ENCODE measurements around the gene KIFBP. TPM values are rescaled to one million over a fixed set of nuclear protein-coding genes. Genes with fewer than 3 reads are reported as not detected.

Gene KIFBP
- total and polyA plus RNA-seq, 2 of the 13 experiments (the other 11 are each of a cell fraction or from before 2014, with no cell fraction given), result 13.0 to 21.9 TPM

- TF ChIP-seq GRHL1 (CRISPR knock-in tag; conservative IDR thresholded peaks at IDR 0.05), result no peak
- no peak for TF ChIP-seq REL (CRISPR knock-in tag; conservative IDR thresholded peaks at IDR 0.05)
- TF ChIP-seq ZFP1 (CRISPR knock-in tag; IDR thresholded peaks at IDR 0.05), result peak; percentile 48
- no peak for TF ChIP-seq BRCA1 (CRISPR knock-in tag; IDR thresholded peaks at IDR 0.05)
- TF ChIP-seq NR0B2 (CRISPR knock-in tag; IDR thresholded peaks at IDR 0.05), result peak; percentile 79; the same call in 1 of the 2 replicates
- peak; percentile 94 for TF ChIP-seq KMT2A (CRISPR knock-in tag; IDR thresholded peaks at IDR 0.05)
- peak; percentile 98 for TF ChIP-seq ZFX (CRISPR knock-in tag; IDR thresholded peaks at IDR 0.05; ENCODE audit: low read depth)
- TF ChIP-seq ZBTB14 (CRISPR knock-in tag; IDR thresholded peaks at IDR 0.05), result no peak
- no peak for TF ChIP-seq ZBTB4 (CRISPR knock-in tag; IDR thresholded peaks at IDR 0.05; ENCODE audit: borderline replicate concordance)
- TF ChIP-seq ZNF615 (CRISPR knock-in tag; IDR thresholded peaks at IDR 0.05; ENCODE audit: borderline replicate concordance), result peak; percentile 86; the same call in 1 of the 2 replicates
- no peak; the same call in 1 of the 2 replicates for TF ChIP-seq SNAPC2 (CRISPR knock-in tag; IDR thresholded peaks at IDR 0.05)
- no peak for TF ChIP-seq PITX1 (CRISPR knock-in tag; IDR thresholded peaks at IDR 0.05)
- 0 out of 2 replicates have a peak, but pooled peaks have one; percentile 32 for TF ChIP-seq TFE3 (CRISPR knock-in tag; IDR thresholded peaks at IDR 0.05)
- no peak for TF ChIP-seq ARNT (IDR thresholded peaks at IDR 0.05)
- no peak for TF ChIP-seq GTF2F1 (IDR thresholded peaks at IDR 0.05; ENCODE audit: low read length)
- no peak for TF ChIP-seq ZNF749 (CRISPR knock-in tag; IDR thresholded peaks at IDR 0.05; ENCODE audit: borderline replicate concordance)
- no peak for TF ChIP-seq CEBPZ (IDR thresholded peaks at IDR 0.05; ENCODE audit: low read length)
Observed at GRCh38 chr10:68988530-68989316, at the start of gene KIFBP (continued).
